Measurements from ENCODE around the gene PRDM15. TPM values are rescaled to one million over a fixed set of nuclear protein-coding genes. Genes with fewer than 3 reads are reported as not detected.

Gene PRDM15
- total and polyA plus RNA-seq, 10 donors = 4.4 to 18.0 (median 10.8) TPM

- intact Hi-C loops (cut with DNase I; ENCODE audit: low total_unique reads) = no loop called here
- TF ChIP-seq POLR2A (IDR thresholded peaks at IDR 0.05) (no peak), POLR2AphosphoS5 (IDR thresholded peaks at IDR 0.05) (no peak), CTCF (IDR thresholded peaks at IDR 0.05 in 8 of 11, conservative IDR thresholded peaks at IDR 0.05 in 3 of 11) (no peak)
- Histone ChIP-seq H3K4me3 (no peak overlapping the region), H3K4me1 (peaks cover 0 to 27% (median 6%) of the 10 kb centered on the region in 6 donors), H3K36me3 (peaks cover 0 to 12% (median 0%) of the 10 kb centered on the region in 6 donors), H3K27me3 (replicated peaks in 1 of 7) (no peaks in the 10 kb centered on the region), H3K9me3 (no peaks in the 10 kb centered on the region), H3K27ac (no peak overlapping the region)
- 89 to 93% (median 92%) methylated on average over 14 to 15 of the region's 15 CpGs for WGBS, 5 donors
- peak; percentile 73 for DNase-seq
Observed at GRCh38 chr21:41871293-41872030, 7.7 kb downstream of the PRDM15 start.

- H3K27ac ChIP-seq = no peak overlapping the region
- TF ChIP-seq CTCF (IDR thresholded peaks at IDR 0.05 in 8 of 11, conservative IDR thresholded peaks at IDR 0.05 in 3 of 11) (no peak), POLR2AphosphoS5 (IDR thresholded peaks at IDR 0.05) (no peak), POLR2A (IDR thresholded peaks at IDR 0.05) (no peak)
- H3K9me3 ChIP-seq = no peaks in the 10 kb centered on the region
- peaks cover 0 to 30% (median 10%) of the 10 kb centered on the region in 6 donors for H3K4me1 ChIP-seq
- peak; percentile 44 for DNase-seq
- peaks cover 0 to 11% (median 0%) of the 10 kb centered on the region in 6 donors for H3K36me3 ChIP-seq
- H3K4me3 ChIP-seq = no peak overlapping the region
- 80 to 97% (median 95%) methylated on average over 9 of the region's 9 CpGs for WGBS, 5 donors
- no peaks in the 10 kb centered on the region for H3K27me3 ChIP-seq (replicated peaks in 1 of 7)
- intact Hi-C loops (cut with DNase I; ENCODE audit: low total_unique reads) = no loop called here
Observed at GRCh38 chr21:41869771-41870170, 9.4 kb downstream of the PRDM15 start.

- DNase-seq = peak; percentile 31
- Histone ChIP-seq H3K4me1 (peaks cover 0 to 45% (median 10%) of the 10 kb centered on the region in 6 donors), H3K9me3 (no peaks in the 10 kb centered on the region), H3K4me3 (no peak overlapping the region), H3K36me3 (peaks cover 0 to 9% (median 0%) of the 10 kb centered on the region in 6 donors), H3K27ac (peak overlapping the region in 1 of 8 donors; percentile 17), H3K27me3 (replicated peaks in 1 of 7) (no peaks in the 10 kb centered on the region)
- TF ChIP-seq CTCF (IDR thresholded peaks at IDR 0.05 in 8 of 11, conservative IDR thresholded peaks at IDR 0.05 in 3 of 11) (no peak), POLR2AphosphoS5 (IDR thresholded peaks at IDR 0.05) (no peak), POLR2A (IDR thresholded peaks at IDR 0.05) (no peak)
- WGBS, 5 donors = 59 to 77% (median 62%) methylated on average over 10 of the region's 10 CpGs
- intact Hi-C loops (cut with DNase I; ENCODE audit: low total_unique reads) = no loop called here
Observed at GRCh38 chr21:41868062-41868710, 11.0 kb downstream of the PRDM15 start.

- WGBS, 5 donors = 92 to 96% (median 95%) methylated on average over 8 of the region's 8 CpGs
- Histone ChIP-seq H3K36me3 (peaks cover 0 to 5% (median 0%) of the 10 kb centered on the region in 6 donors), H3K4me1 (peaks cover 0 to 53% (median 10%) of the 10 kb centered on the region in 6 donors), H3K4me3 (no peak overlapping the region), H3K27me3 (replicated peaks in 1 of 7) (no peaks in the 10 kb centered on the region), H3K9me3 (no peaks in the 10 kb centered on the region), H3K27ac (peak overlapping the region in 1 of 8 donors; percentile 17)
- no peak for TF ChIP-seq POLR2AphosphoS5 (IDR thresholded peaks at IDR 0.05)
- no peak for TF ChIP-seq CTCF (IDR thresholded peaks at IDR 0.05 in 8 of 11, conservative IDR thresholded peaks at IDR 0.05 in 3 of 11)
- no peak for TF ChIP-seq POLR2A (IDR thresholded peaks at IDR 0.05)
- DNase-seq = peak; percentile 69
- intact Hi-C loops (cut with DNase I; ENCODE audit: low total_unique reads) = no loop called here
Observed at GRCh38 chr21:41867313-41867712, 11.8 kb downstream of the PRDM15 start.
